Heart left ventricle (tissue), 13 donors: ENCODE measurements around the gene CHKA.

Source experiments
- CTCF ChIP-seq, 12 donors: fragments of 200-600 bp; sonication (generic) in 4 of 12; IDR thresholded peaks; one replicate each; pipeline versions ENCODE4 v1.5.0 to v1.8.0; 2018 to 2022; ENCODE audit warnings: antibody characterized with exemption in 12 of 12, mild to moderate bottlenecking in 5 of 12
- POLR2A ChIP-seq, 2 donors: fragments of 450-650 bp; IDR thresholded peaks; one replicate each; pipeline ENCODE4 v1.6.1; 2017; ENCODE audit warnings: antibody characterized with exemption in 2 of 2, mild to moderate bottlenecking in 2 of 2, moderate library complexity in 2 of 2
- donor health status: ischemic (EF 13 %, LVEDD 7.1; RV severe dilation, severe dysfunction).
- donor health status: DM: no; HTN: yes; CAD: no.
- donor health status: DM: no; HTN: no; CAD: no.
- donor health status: ischemic (EF 25% LVEDD 6.9; RV normal size, moderate dysfunction).
- donor health status: ischemic (EF 25% LVEDD 5.7; RV mildly dilated, moderate dysfunction).
- donor health status: ischemic (EF 35%, LVEDD 5.7; RV mildly dilated, moderate dysfunction).
- donor health status: nonischemic (EF 11% LVEDD 7.7; RV severe dilation, severe dysfunction).
- donor health status: DM: yes; HTN: yes; CAD: no.
- donor health status: PGD.
- donor health status: ischemic (EF 29% LVEDD 5.4; RV normal size, mild dysfunction).
- donor health status: nonischemic (EF 23%, LVEDD 6.1; RV moderate dilation, normal function).

GRCh38 chr11:68077617-68078582 is 43.3 kb downstream of the CHKA start:
- TF ChIP-seq CTCF (IDR thresholded peaks at IDR 0.05) (no peak), POLR2A (IDR thresholded peaks at IDR 0.05) (no peak)
